Heart left ventricle (tissue), 13 donors: Measurements from ENCODE around the gene R3HDM2.

Source experiments
- CTCF ChIP-seq, 12 donors: fragments of 200-600 bp; sonication (generic) in 4 of 12; IDR thresholded peaks; one replicate each; pipeline versions ENCODE4 v1.5.0 to v1.8.0; 2018 to 2022; ENCODE audit warnings: antibody characterized with exemption in 12 of 12, mild to moderate bottlenecking in 5 of 12
- POLR2A ChIP-seq, 2 donors: fragments of 450-650 bp; IDR thresholded peaks; one replicate each; pipeline ENCODE4 v1.6.1; 2017; ENCODE audit warnings: antibody characterized with exemption in 2 of 2, mild to moderate bottlenecking in 2 of 2, moderate library complexity in 2 of 2
- donor health status: ischemic (EF 13 %, LVEDD 7.1; RV severe dilation, severe dysfunction).
- donor health status: DM: no; HTN: yes; CAD: no.
- donor health status: DM: no; HTN: no; CAD: no.
- donor health status: ischemic (EF 25% LVEDD 6.9; RV normal size, moderate dysfunction).
- donor health status: ischemic (EF 25% LVEDD 5.7; RV mildly dilated, moderate dysfunction).
- donor health status: ischemic (EF 35%, LVEDD 5.7; RV mildly dilated, moderate dysfunction).
- donor health status: nonischemic (EF 11% LVEDD 7.7; RV severe dilation, severe dysfunction).
- donor health status: DM: yes; HTN: yes; CAD: no.
- donor health status: PGD.
- donor health status: ischemic (EF 29% LVEDD 5.4; RV normal size, mild dysfunction).
- donor health status: nonischemic (EF 23%, LVEDD 6.1; RV moderate dilation, normal function).

GRCh38 chr12:57309420-57309819, 121.4 kb downstream of the R3HDM2 start:
- TF ChIP-seq CTCF (IDR thresholded peaks at IDR 0.05) (no peak), POLR2A (IDR thresholded peaks at IDR 0.05) (no peak)
